Suprapubic skin (tissue), 4 donors: ENCODE measurements around the gene SLC39A9. TPM values are rescaled to one million over a fixed set of nuclear protein-coding genes. Genes with fewer than 3 reads are reported as not detected.
"Not testable (repeated sequence)": the region's sequence is repeated elsewhere in the genome, so short reads cannot be mapped to it uniquely, and the experiment has no call there.

Experiments
- DNase-seq, 2 donors: peaks; one replicate each; pipeline ENCODE4 v3.0.0-alpha.2; 2019; ENCODE audit warnings: low spot score in 2 of 2
- H3K27ac ChIP-seq: fragments of 200-600 bp; sonication (generic); one replicate; pipeline ENCODE4 v1.5.1; 2019
- H3K27me3 ChIP-seq: fragments of 200-600 bp; sonication (generic); one replicate; pipeline ENCODE4 v1.5.1; 2019
- H3K36me3 ChIP-seq: fragments of 200-600 bp; sonication (generic); one replicate; pipeline ENCODE4 v1.5.1; 2019
- H3K4me1 ChIP-seq: fragments of 200-600 bp; sonication (generic); one replicate; pipeline ENCODE4 v1.5.1; 2019
- H3K4me3 ChIP-seq: fragments of 200-600 bp; sonication (generic); one replicate; pipeline ENCODE4 v1.5.1; 2019; ENCODE audit warnings: mild to moderate bottlenecking
- H3K9me3 ChIP-seq: fragments of 200-600 bp; sonication (generic); one replicate; pipeline ENCODE4 v1.5.1; 2019
- CTCF ChIP-seq, 2 donors: fragments of 200-600 bp in 1 of 2; fragments of 450-650 bp in 1 of 2; sonication (generic) in 1 of 2; IDR thresholded peaks; one replicate each; pipeline ENCODE4 v1.5.1; 2016 to 2019; ENCODE audit warnings: antibody characterized with exemption in 2 of 2, mild to moderate bottlenecking in 1 of 2, moderate library complexity in 1 of 2
- EP300 ChIP-seq: sonication (generic); formaldehyde crosslinking; IDR thresholded peaks from one replicate; pipeline ENCODE4 v1.6.1; 2017; ENCODE audit warnings: antibody characterized with exemption
- POLR2A ChIP-seq, 2 donors: fragments of 450-650 bp; IDR thresholded peaks; one replicate each; pipeline ENCODE4 v1.6.1; 2017; ENCODE audit warnings: antibody characterized with exemption in 2 of 2, mild to moderate bottlenecking in 2 of 2, moderate library complexity in 2 of 2
- POLR2AphosphoS5 ChIP-seq, 3 donors: sonication (generic); formaldehyde crosslinking; IDR thresholded peaks; one replicate each; pipeline ENCODE4 v1.6.1; 2017; ENCODE audit warnings: antibody characterized with exemption in 3 of 3
- WGBS: methylation state at CpG from one replicate; pipeline ENCODE4 v1.1.5; 2018; 5-methylcytosine and 5-hydroxymethylcytosine counted together
- total RNA-seq, 4 donors: library from RNA; depleted of rRNA; stranded (reverse); fragments of >200 nt; gene quantifications; one replicate each; pipeline ENCODE4 v1.1.0, GENCODE V29; 2016

The SLC39A9 gene
- total RNA-seq, 4 donors from 2014 or later = 46.5 to 65.6 (median 60.2) TPM

GRCh38 chr14:69376439-69376838, 22.1 kb upstream of the SLC39A9 start:
- Histone ChIP-seq H3K27ac (no peak overlapping the region), H3K4me1 (no peaks in the 10 kb centered on the region), H3K36me3 (peaks cover 45% of the 10 kb centered on the region), H3K4me3 (no peak overlapping the region), H3K9me3 (no peaks in the 10 kb centered on the region), H3K27me3 (no peaks in the 10 kb centered on the region)
- no peak for DNase-seq
- TF ChIP-seq POLR2A (IDR thresholded peaks at IDR 0.05) = no peak
- no peak for TF ChIP-seq EP300
- TF ChIP-seq POLR2AphosphoS5 (IDR thresholded peaks at IDR 0.05) = no peak
- no peak for TF ChIP-seq CTCF (IDR thresholded peaks at IDR 0.05)

- TF ChIP-seq POLR2AphosphoS5 (IDR thresholded peaks at IDR 0.05) (no peak), CTCF (IDR thresholded peaks at IDR 0.05) (no peak), POLR2A (IDR thresholded peaks at IDR 0.05) (no peak), EP300 (no peak)
- H3K9me3 ChIP-seq = no peaks in the 10 kb centered on the region
- no peak overlapping the region for H3K27ac ChIP-seq
- DNase-seq = no peak
- no peaks in the 10 kb centered on the region for H3K4me1 ChIP-seq
- H3K36me3 ChIP-seq = peaks cover 60% of the 10 kb centered on the region
- H3K4me3 ChIP-seq = no peak overlapping the region
- 88% methylated on average over 2 of the region's 2 CpGs for WGBS
- no peaks in the 10 kb centered on the region for H3K27me3 ChIP-seq
Measured at GRCh38 chr14:69378274-69378673, 20.2 kb upstream of the SLC39A9 start.

GRCh38 chr14:69387311-69387710, 11.2 kb upstream of the SLC39A9 start:
- DNase-seq = no peak
- Histone ChIP-seq H3K4me3 (no peak overlapping the region), H3K36me3 (peaks cover 62% of the 10 kb centered on the region), H3K9me3 (no peaks in the 10 kb centered on the region), H3K4me1 (no peaks in the 10 kb centered on the region), H3K27ac (no peak overlapping the region), H3K27me3 (no peaks in the 10 kb centered on the region)
- 94% methylated on average over 3 of the region's 3 CpGs for WGBS
- TF ChIP-seq CTCF (IDR thresholded peaks at IDR 0.05) (no peak), EP300 (no peak), POLR2A (IDR thresholded peaks at IDR 0.05) (no peak), POLR2AphosphoS5 (IDR thresholded peaks at IDR 0.05) (no peak)

GRCh38 chr14:69391400-69391799, 7.1 kb upstream of the SLC39A9 start:
- peaks cover 73% of the 10 kb centered on the region for H3K36me3 ChIP-seq
- not testable (repeated sequence) for DNase-seq, H3K27ac ChIP-seq, H3K4me3 ChIP-seq, H3K9me3 ChIP-seq, H3K27me3 ChIP-seq
- H3K4me1 ChIP-seq = peaks cover 14% of the 10 kb centered on the region
- WGBS = 77% methylated on average over 8 of the region's 8 CpGs

GRCh38 chr14:69392481-69392880, 6.0 kb upstream of the SLC39A9 start:
- Histone ChIP-seq H3K36me3 (peaks cover 64% of the 10 kb centered on the region), H3K4me1 (peaks cover 24% of the 10 kb centered on the region)
- no peak for DNase-seq

More at GRCh38 chr14:69392481-69392880, 6.0 kb upstream of the SLC39A9 start:
- Histone ChIP-seq H3K4me3 (no peak overlapping the region), H3K27me3 (no peaks in the 10 kb centered on the region), H3K27ac (no peak overlapping the region), H3K9me3 (no peaks in the 10 kb centered on the region)
- WGBS = 94% methylated on average over 3 of the region's 3 CpGs
- no peak for TF ChIP-seq POLR2AphosphoS5 (IDR thresholded peaks at IDR 0.05)
- TF ChIP-seq CTCF (IDR thresholded peaks at IDR 0.05) = no peak
- TF ChIP-seq POLR2A (IDR thresholded peaks at IDR 0.05) = no peak
- TF ChIP-seq EP300 = no peak
